ENCODE data around the gene EDN2.
A peak's percentile ranks its signal among the peaks of the same experiment; 100 is the strongest.

The EDN2 gene

DNA sequence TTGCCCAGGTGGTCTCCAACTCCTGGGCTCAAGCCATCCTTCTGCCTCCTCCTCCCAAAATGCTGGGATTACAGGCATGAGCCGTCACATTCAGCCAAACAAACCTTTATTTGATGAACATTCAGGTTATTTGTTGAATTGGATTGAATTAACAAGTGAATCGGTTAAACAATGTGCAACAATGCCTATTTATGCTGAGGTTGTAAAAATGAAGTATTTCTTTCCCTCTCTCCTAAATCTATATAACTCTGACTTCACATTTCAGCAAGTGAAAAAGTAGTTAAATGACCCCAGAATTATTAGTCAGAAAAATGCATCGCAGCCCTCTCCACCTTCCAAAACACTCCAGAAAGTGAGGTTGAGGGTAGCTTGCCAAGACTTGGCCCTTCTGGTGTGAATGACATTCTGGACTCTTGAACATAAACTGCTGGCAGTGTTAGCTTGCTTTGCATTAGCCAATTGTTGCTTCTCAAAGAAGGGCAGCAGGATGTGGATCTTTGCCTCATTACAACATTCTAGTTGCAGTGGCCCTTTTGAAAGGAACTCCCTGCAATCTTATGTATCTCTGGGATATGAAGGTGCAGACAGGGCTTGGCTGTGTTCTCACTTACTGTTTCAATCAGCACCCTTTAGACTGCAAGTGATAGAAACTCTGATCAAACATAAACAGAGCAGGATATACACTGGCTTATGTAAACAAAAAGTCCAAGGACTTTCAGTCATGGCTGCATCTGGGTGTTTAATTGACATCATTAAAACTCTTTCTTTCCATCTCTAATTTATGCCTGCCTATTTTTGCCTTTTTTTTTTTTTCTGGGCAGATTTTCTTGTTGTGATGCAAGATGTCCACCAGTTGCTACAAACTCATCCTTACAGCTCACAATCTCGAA, 22.4 kb downstream of the EDN2 start:
- Histone ChIP-seq H3K4me1 (ENCODE audit: control insufficient read depth in 1 of 2, insufficient read depth in 2 of 2, low read length in 2 of 2) (peaks cover 9 to 10% of the 10 kb centered on the region in 2 experiments), H3K4ac (ENCODE audit: low read depth, low read length) (no peak overlapping the region), H4K12ac (ENCODE audit: low read depth, low read length) (no peak overlapping the region), H4K91ac (ENCODE audit: low read depth, low read length) (no peak overlapping the region), H2BK120ac (ENCODE audit: insufficient read depth, low read length, poor library complexity) (no peak overlapping the region), H3K27me3 (ENCODE audit: insufficient read depth, low read length) (no peaks in the 10 kb centered on the region), H3K4me2 (ENCODE audit: low read length) (no peak overlapping the region), H3K9ac (ENCODE audit: low read length) (no peak overlapping the region), H3K14ac (ENCODE audit: low read length) (no peak overlapping the region), H2AK5ac (ENCODE audit: low read length) (no peak overlapping the region), H3K4me3 (ENCODE audit: low read depth, low read length) (no peak overlapping the region), H3K36me3 (ENCODE audit: control insufficient read depth in 1 of 2, insufficient read depth in 2 of 2, low read length in 2 of 2) (no peaks in the 10 kb centered on the region), H3K27ac (ENCODE audit: low read depth, low read length) (no peak overlapping the region), H3K79me2 (ENCODE audit: control insufficient read depth, insufficient read depth, low read length, poor library complexity) (no peaks in the 10 kb centered on the region), H4K8ac (ENCODE audit: low read depth, low read length) (no peak overlapping the region), H3K23ac (ENCODE audit: low read length) (no peak overlapping the region), H2BK12ac (ENCODE audit: low read length) (no peak overlapping the region), H2AFZ (ENCODE audit: insufficient read depth, low read length, poor library complexity) (no peak overlapping the region), H2BK5ac (ENCODE audit: low read depth, low read length, poor library complexity) (no peak overlapping the region), H3K18ac (ENCODE audit: low read length) (no peak overlapping the region), H3K79me1 (ENCODE audit: low read length) (peaks cover 10% of the 10 kb centered on the region), H3K9me3 (ENCODE audit: insufficient read depth, low read depth, low read length) (no peaks in the 10 kb centered on the region)
- DNase-seq = no peak
- WGBS (ENCODE audit: extremely low coverage, insufficient coverage, insufficient read length) = no CpG with 5 or more reads among the region's 4 CpGs

DNA sequence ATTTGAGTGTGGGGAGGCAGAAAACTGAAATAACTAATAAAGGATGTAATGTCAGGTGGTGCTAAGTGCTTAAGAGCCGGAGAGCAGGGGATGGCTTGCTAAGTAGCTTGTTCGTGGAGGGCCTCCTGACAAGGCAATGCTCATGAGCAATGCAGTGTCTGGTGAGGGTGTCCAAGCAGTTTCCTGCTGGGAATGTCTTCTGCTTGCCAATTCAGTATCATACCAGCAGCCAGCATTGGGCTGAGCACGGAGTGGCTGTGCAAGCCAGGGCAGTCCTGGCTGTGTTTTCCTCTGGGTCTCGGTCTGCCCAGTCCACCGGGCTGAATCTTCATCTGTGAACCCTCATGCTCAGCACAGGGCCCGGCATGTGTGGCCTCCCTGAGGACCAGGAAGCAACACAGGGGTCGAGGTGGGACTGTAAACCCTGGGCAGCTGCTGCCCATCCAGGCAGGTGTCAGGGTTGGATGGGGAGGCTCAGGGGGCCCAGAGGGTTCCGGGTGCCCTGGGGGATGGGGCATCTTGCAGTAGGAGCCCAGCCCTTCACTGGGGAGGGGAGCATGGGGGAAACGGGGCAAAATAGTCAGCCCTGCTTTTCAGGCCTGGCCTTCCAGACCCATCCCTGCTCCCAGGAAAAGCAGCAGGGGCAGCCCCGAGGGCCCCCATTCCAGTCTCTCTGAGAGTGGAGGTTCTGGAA, 27.5 kb downstream of the EDN2 start:
- H3K18ac ChIP-seq (ENCODE audit: low read length) = peak overlapping the region; percentile 54
- no peak overlapping the region for H2AFZ ChIP-seq (ENCODE audit: insufficient read depth, low read length, poor library complexity)
- peaks cover 30% of the 10 kb centered on the region in 2 experiments for H3K4me1 ChIP-seq (ENCODE audit: control insufficient read depth in 1 of 2, insufficient read depth in 2 of 2, low read length in 2 of 2)
- no peak overlapping the region for H3K4me2 ChIP-seq (ENCODE audit: low read length)
- no peak overlapping the region for H3K4me3 ChIP-seq (ENCODE audit: low read depth, low read length)
- H2BK5ac ChIP-seq (ENCODE audit: low read depth, low read length, poor library complexity) = peak overlapping the region; percentile 17
- H3K14ac ChIP-seq (ENCODE audit: low read length) = peak overlapping the region; percentile 50
- H4K8ac ChIP-seq (ENCODE audit: low read depth, low read length) = peak overlapping the region; percentile 0
- no peak overlapping the region for H4K12ac ChIP-seq (ENCODE audit: low read depth, low read length)
- no peaks in the 10 kb centered on the region for H3K79me2 ChIP-seq (ENCODE audit: control insufficient read depth, insufficient read depth, low read length, poor library complexity)
- H3K27ac ChIP-seq (ENCODE audit: low read depth, low read length) = no peak overlapping the region
- H2BK120ac ChIP-seq (ENCODE audit: insufficient read depth, low read length, poor library complexity) = peak overlapping the region; percentile 9
- no peak overlapping the region for H3K23ac ChIP-seq (ENCODE audit: low read length)
- no peaks in the 10 kb centered on the region for H3K36me3 ChIP-seq (ENCODE audit: control insufficient read depth in 1 of 2, insufficient read depth in 2 of 2, low read length in 2 of 2)
- no peak overlapping the region for H3K9ac ChIP-seq (ENCODE audit: low read length)
- H3K27me3 ChIP-seq (ENCODE audit: insufficient read depth, low read length) = no peaks in the 10 kb centered on the region
- H3K4ac ChIP-seq (ENCODE audit: low read depth, low read length) = no peak overlapping the region
- no peaks in the 10 kb centered on the region for H3K9me3 ChIP-seq (ENCODE audit: insufficient read depth, low read depth, low read length)
- peak overlapping the region; percentile 39 for H2BK12ac ChIP-seq (ENCODE audit: low read length)
- no peak for DNase-seq
- H3K79me1 ChIP-seq (ENCODE audit: low read length) = peaks cover 27% of the 10 kb centered on the region
- peak overlapping the region; percentile 60 for H2AK5ac ChIP-seq (ENCODE audit: low read length)
- H4K91ac ChIP-seq (ENCODE audit: low read depth, low read length) = peak overlapping the region; percentile 29
- no CpG with 5 or more reads among the region's 10 CpGs for WGBS (ENCODE audit: extremely low coverage, insufficient coverage, insufficient read length)

DNA sequence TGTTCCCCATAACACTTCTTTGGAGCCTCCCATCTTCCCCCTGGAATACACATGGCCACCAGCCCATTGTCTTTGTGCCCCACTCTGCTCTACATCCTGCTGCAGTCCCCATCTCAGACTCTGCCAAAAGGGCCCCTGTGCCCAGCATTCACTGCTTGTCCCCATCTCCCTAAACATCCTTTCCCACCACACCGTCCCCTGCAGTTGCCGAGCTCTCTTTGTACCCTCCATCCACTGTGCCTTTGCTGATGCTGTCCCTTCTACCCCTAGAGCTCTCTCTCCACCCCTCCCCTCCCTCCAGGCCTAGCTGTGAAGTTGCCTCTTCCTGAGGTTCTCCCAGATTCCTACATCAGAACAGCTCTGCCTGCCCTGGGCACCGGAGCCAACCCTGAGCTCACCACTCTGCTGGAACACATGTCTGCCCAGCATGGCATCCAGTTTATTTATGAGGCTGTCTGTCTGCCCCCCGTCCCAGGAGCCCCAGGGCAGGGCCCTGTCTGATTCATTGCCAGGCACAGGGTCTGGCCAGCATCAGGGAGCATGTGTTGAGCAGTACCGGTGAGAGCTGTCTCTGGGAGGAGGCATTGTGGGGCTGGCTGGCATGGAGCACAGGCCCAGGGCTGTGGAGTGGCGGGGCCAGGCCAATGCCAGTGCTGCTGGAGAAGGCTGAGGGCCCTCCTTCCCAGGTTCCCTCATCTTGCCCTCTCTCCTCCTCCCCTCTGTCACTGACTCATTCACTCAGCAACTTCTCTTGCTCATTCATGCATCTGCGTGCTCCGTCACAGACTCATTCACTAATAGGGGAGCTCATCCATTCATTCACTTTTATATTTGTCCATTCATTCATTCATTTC, 28.8 kb downstream of the EDN2 start:
- WGBS (ENCODE audit: extremely low coverage, insufficient coverage, insufficient read length) = no CpG with 5 or more reads among the region's 8 CpGs
- Histone ChIP-seq H3K4me3 (ENCODE audit: low read depth, low read length) (no peak overlapping the region), H3K23ac (ENCODE audit: low read length) (no peak overlapping the region), H3K4me2 (ENCODE audit: low read length) (no peak overlapping the region), H2BK5ac (ENCODE audit: low read depth, low read length, poor library complexity) (peak overlapping the region; percentile 43), H2AFZ (ENCODE audit: insufficient read depth, low read length, poor library complexity) (no peak overlapping the region), H3K36me3 (ENCODE audit: control insufficient read depth in 1 of 2, insufficient read depth in 2 of 2, low read length in 2 of 2) (no peaks in the 10 kb centered on the region), H3K79me1 (ENCODE audit: low read length) (peaks cover 39% of the 10 kb centered on the region), H3K9ac (ENCODE audit: low read length) (no peak overlapping the region), H3K27me3 (ENCODE audit: insufficient read depth, low read length) (no peaks in the 10 kb centered on the region), H3K79me2 (ENCODE audit: control insufficient read depth, insufficient read depth, low read length, poor library complexity) (no peaks in the 10 kb centered on the region), H4K91ac (ENCODE audit: low read depth, low read length) (peak overlapping the region; percentile 84), H3K18ac (ENCODE audit: low read length) (peak overlapping the region; percentile 79), H2BK12ac (ENCODE audit: low read length) (peak overlapping the region; percentile 16), H3K14ac (ENCODE audit: low read length) (peak overlapping the region; percentile 30), H4K12ac (ENCODE audit: low read depth, low read length) (no peak overlapping the region), H3K4ac (ENCODE audit: low read depth, low read length) (peak overlapping the region; percentile 49), H4K8ac (ENCODE audit: low read depth, low read length) (peak overlapping the region; percentile 52), H3K9me3 (ENCODE audit: insufficient read depth, low read depth, low read length) (no peaks in the 10 kb centered on the region), H2BK120ac (ENCODE audit: insufficient read depth, low read length, poor library complexity) (peak overlapping the region; percentile 23), H2AK5ac (ENCODE audit: low read length) (peak overlapping the region; percentile 67), H3K4me1 (ENCODE audit: control insufficient read depth in 1 of 2, insufficient read depth in 2 of 2, low read length in 2 of 2) (peaks cover 38 to 42% of the 10 kb centered on the region in 2 experiments), H3K27ac (ENCODE audit: low read depth, low read length) (no peak overlapping the region)
- DNase-seq = no peak

DNA sequence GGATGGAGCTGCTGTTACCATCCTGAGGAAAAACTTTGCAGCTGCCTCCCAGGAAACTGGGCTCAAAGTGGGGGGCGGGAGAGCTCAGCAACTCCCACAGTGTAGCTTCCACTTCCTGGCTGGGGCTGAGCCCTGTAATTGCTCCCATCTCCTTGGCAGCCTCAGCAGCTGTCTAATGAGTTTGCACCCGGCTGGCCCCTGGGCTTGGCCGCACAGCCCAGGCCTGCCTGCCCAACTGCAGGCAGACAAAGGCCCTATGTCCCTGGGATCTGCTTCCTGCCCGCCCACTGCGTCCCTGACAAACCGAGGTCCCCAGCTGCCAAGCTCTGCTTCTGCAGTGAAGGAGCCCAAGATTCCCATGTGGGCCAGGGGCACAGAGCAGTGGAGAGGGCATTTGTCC, 30.1 kb downstream of the EDN2 start:
- no peak overlapping the region for H2AFZ ChIP-seq (ENCODE audit: insufficient read depth, low read length, poor library complexity)
- H3K23ac ChIP-seq (ENCODE audit: low read length) = no peak overlapping the region
- peaks cover 3% of the 10 kb centered on the region for H3K79me2 ChIP-seq (ENCODE audit: control insufficient read depth, insufficient read depth, low read length, poor library complexity)
- H4K91ac ChIP-seq (ENCODE audit: low read depth, low read length) = peak overlapping the region; percentile 64
- no peak overlapping the region for H3K4me2 ChIP-seq (ENCODE audit: low read length)
- H3K27ac ChIP-seq (ENCODE audit: low read depth, low read length) = peak overlapping the region; percentile 37
- no peak overlapping the region for H3K4me3 ChIP-seq (ENCODE audit: low read depth, low read length)
- H3K9me3 ChIP-seq (ENCODE audit: insufficient read depth, low read depth, low read length) = no peaks in the 10 kb centered on the region
- H3K4me1 ChIP-seq (ENCODE audit: control insufficient read depth in 1 of 2, insufficient read depth in 2 of 2, low read length in 2 of 2) = peaks cover 47 to 52% of the 10 kb centered on the region in 2 experiments
- peak overlapping the region; percentile 69 for H3K14ac ChIP-seq (ENCODE audit: low read length)
- H2BK5ac ChIP-seq (ENCODE audit: low read depth, low read length, poor library complexity) = peak overlapping the region; percentile 18
- H3K79me1 ChIP-seq (ENCODE audit: low read length) = peaks cover 47% of the 10 kb centered on the region
- no peaks in the 10 kb centered on the region for H3K36me3 ChIP-seq (ENCODE audit: control insufficient read depth in 1 of 2, insufficient read depth in 2 of 2, low read length in 2 of 2)
- DNase-seq = no peak
- no peak overlapping the region for H3K4ac ChIP-seq (ENCODE audit: low read depth, low read length)
- H4K12ac ChIP-seq (ENCODE audit: low read depth, low read length) = no peak overlapping the region
- peak overlapping the region; percentile 12 for H2BK12ac ChIP-seq (ENCODE audit: low read length)
- no peak overlapping the region for H3K9ac ChIP-seq (ENCODE audit: low read length)
- no CpG with 5 or more reads among the region's 6 CpGs for WGBS (ENCODE audit: extremely low coverage, insufficient coverage, insufficient read length)
- peak overlapping the region; percentile 34 for H2BK120ac ChIP-seq (ENCODE audit: insufficient read depth, low read length, poor library complexity)
- peak overlapping the region; percentile 7 for H4K8ac ChIP-seq (ENCODE audit: low read depth, low read length)
- H3K18ac ChIP-seq (ENCODE audit: low read length) = peak overlapping the region; percentile 48
- H3K27me3 ChIP-seq (ENCODE audit: insufficient read depth, low read length) = no peaks in the 10 kb centered on the region
- H2AK5ac ChIP-seq (ENCODE audit: low read length) = peak overlapping the region; percentile 70
